ENCODE measurements around the gene USP22.

USP22 gene

GRCh38 chr17:21031756-21032396, 10.9 kb downstream of the USP22 start:
- Histone ChIP-seq H3K79me2 (ENCODE audit: insufficient read depth, low read length) (peaks cover 100% of the 10 kb centered on the region), H3K4me2 (ENCODE audit: low read depth, low read length, poor library complexity, severe bottlenecking) (no peak overlapping the region), H3K9ac (ENCODE audit: low read length) (no peak overlapping the region), H4K20me1 (ENCODE audit: low read depth, low read length) (peaks cover 89% of the 10 kb centered on the region), H3F3A (ENCODE audit: insufficient read depth) (peaks cover 23% of the 10 kb centered on the region), H3K27me3 (ENCODE audit: low read length) (no peaks in the 10 kb centered on the region), H3K9me3 (ENCODE audit: insufficient read depth, low read length) (no peaks in the 10 kb centered on the region), H3K9me2 (replicated peaks; ENCODE audit: insufficient read depth, low read length) (no peaks in the 10 kb centered on the region), H3K27ac (ENCODE audit: low read depth, low read length) (no peak overlapping the region), H3K36me3 (ENCODE audit: low read length) (peaks cover 10% of the 10 kb centered on the region), H2AFZ (ENCODE audit: low read depth, low read length, severe bottlenecking) (no peak overlapping the region), H3K4me3 (ENCODE audit: insufficient read depth, low read length, poor library complexity, severe bottlenecking) (no peak overlapping the region)
- TF ChIP-seq EZH2phosphoT487 (conservative IDR thresholded peaks at IDR 0.05; ENCODE audit: low read length), result no peak

DNA sequence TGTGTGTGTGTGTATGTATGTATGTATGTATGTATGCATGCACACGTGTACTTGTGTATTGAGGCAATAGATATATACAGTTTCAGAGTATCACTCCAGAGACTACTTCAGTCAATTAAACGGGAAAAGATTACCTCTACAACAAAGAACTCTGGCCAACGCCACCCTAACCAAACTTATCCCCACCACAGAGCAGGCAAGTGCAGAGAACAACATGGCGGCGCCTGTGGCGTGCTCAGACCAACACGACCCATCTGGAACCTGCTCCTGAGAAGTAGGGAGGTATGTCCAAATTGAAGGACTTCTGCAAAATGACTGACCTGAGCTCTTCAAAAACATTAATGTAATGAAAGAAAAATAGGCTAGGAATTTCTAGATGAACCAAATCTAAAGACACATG, 12.4 kb downstream of the USP22 start:
- no peak overlapping the region for H3K4me3 ChIP-seq (ENCODE audit: insufficient read depth, low read length, poor library complexity, severe bottlenecking)
- peaks cover 13% of the 10 kb centered on the region for H3K36me3 ChIP-seq (ENCODE audit: low read length)
- no peak for TF ChIP-seq EZH2phosphoT487 (conservative IDR thresholded peaks at IDR 0.05; ENCODE audit: low read length)

GRCh38 chr17:21029515-21029914, 13.3 kb downstream of the USP22 start:
- Histone ChIP-seq H3K9me3 (ENCODE audit: insufficient read depth, low read length) (no peaks in the 10 kb centered on the region), H3F3A (ENCODE audit: insufficient read depth) (peaks cover 21% of the 10 kb centered on the region), H4K20me1 (ENCODE audit: low read depth, low read length) (peaks cover 81% of the 10 kb centered on the region), H3K79me2 (ENCODE audit: insufficient read depth, low read length) (peaks cover 100% of the 10 kb centered on the region), H3K9ac (ENCODE audit: low read length) (no peak overlapping the region), H3K4me3 (ENCODE audit: insufficient read depth, low read length, poor library complexity, severe bottlenecking) (no peak overlapping the region), H3K27ac (ENCODE audit: low read depth, low read length) (no peak overlapping the region), H3K9me2 (replicated peaks; ENCODE audit: insufficient read depth, low read length) (no peaks in the 10 kb centered on the region), H3K27me3 (ENCODE audit: low read length) (no peaks in the 10 kb centered on the region), H2AFZ (ENCODE audit: low read depth, low read length, severe bottlenecking) (no peak overlapping the region), H3K4me2 (ENCODE audit: low read depth, low read length, poor library complexity, severe bottlenecking) (no peak overlapping the region), H3K36me3 (ENCODE audit: low read length) (peaks cover 21% of the 10 kb centered on the region)
- TF ChIP-seq EZH2phosphoT487 (conservative IDR thresholded peaks at IDR 0.05; ENCODE audit: low read length), result no peak
- TF ChIP-seq, protein P1, sequence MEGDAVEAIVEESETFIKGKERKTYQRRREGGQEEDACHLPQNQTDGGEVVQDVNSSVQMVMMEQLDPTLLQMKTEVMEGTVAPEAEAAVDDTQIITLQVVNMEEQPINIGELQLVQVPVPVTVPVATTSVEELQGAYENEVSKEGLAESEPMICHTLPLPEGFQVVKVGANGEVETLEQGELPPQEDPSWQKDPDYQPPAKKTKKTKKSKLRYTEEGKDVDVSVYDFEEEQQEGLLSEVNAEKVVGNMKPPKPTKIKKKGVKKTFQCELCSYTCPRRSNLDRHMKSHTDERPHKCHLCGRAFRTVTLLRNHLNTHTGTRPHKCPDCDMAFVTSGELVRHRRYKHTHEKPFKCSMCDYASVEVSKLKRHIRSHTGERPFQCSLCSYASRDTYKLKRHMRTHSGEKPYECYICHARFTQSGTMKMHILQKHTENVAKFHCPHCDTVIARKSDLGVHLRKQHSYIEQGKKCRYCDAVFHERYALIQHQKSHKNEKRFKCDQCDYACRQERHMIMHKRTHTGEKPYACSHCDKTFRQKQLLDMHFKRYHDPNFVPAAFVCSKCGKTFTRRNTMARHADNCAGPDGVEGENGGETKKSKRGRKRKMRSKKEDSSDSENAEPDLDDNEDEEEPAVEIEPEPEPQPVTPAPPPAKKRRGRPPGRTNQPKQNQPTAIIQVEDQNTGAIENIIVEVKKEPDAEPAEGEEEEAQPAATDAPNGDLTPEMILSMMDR (IDR thresholded peaks at IDR 0.05; ENCODE audit: insufficient read depth, low read length, poor library complexity, severe bottlenecking), result no peak

More for the DNA sequence above, 12.4 kb downstream of the USP22 start:
- Histone ChIP-seq H3K9ac (ENCODE audit: low read length) (no peak overlapping the region), H4K20me1 (ENCODE audit: low read depth, low read length) (peaks cover 83% of the 10 kb centered on the region), H2AFZ (ENCODE audit: low read depth, low read length, severe bottlenecking) (no peak overlapping the region), H3K79me2 (ENCODE audit: insufficient read depth, low read length) (peaks cover 100% of the 10 kb centered on the region), H3K27me3 (ENCODE audit: low read length) (no peaks in the 10 kb centered on the region), H3K27ac (ENCODE audit: low read depth, low read length) (no peak overlapping the region), H3F3A (ENCODE audit: insufficient read depth) (peaks cover 25% of the 10 kb centered on the region), H3K4me2 (ENCODE audit: low read depth, low read length, poor library complexity, severe bottlenecking) (no peak overlapping the region), H3K9me3 (ENCODE audit: insufficient read depth, low read length) (no peaks in the 10 kb centered on the region), H3K9me2 (replicated peaks; ENCODE audit: insufficient read depth, low read length) (no peaks in the 10 kb centered on the region)

GRCh38 chr17:21029036-21029435, 13.8 kb downstream of the USP22 start:
- Histone ChIP-seq H3K4me2 (ENCODE audit: low read depth, low read length, poor library complexity, severe bottlenecking) (no peak overlapping the region), H3F3A (ENCODE audit: insufficient read depth) (peaks cover 20% of the 10 kb centered on the region), H3K36me3 (ENCODE audit: low read length) (peaks cover 25% of the 10 kb centered on the region), H3K9me2 (replicated peaks; ENCODE audit: insufficient read depth, low read length) (no peaks in the 10 kb centered on the region), H3K9me3 (ENCODE audit: insufficient read depth, low read length) (no peaks in the 10 kb centered on the region), H3K9ac (ENCODE audit: low read length) (no peak overlapping the region), H3K27ac (ENCODE audit: low read depth, low read length) (no peak overlapping the region), H3K79me2 (ENCODE audit: insufficient read depth, low read length) (peaks cover 100% of the 10 kb centered on the region), H2AFZ (ENCODE audit: low read depth, low read length, severe bottlenecking) (no peak overlapping the region), H3K4me3 (ENCODE audit: insufficient read depth, low read length, poor library complexity, severe bottlenecking) (no peak overlapping the region), H3K27me3 (ENCODE audit: low read length) (no peaks in the 10 kb centered on the region), H4K20me1 (ENCODE audit: low read depth, low read length) (peaks cover 82% of the 10 kb centered on the region)
- no peak for TF ChIP-seq EZH2phosphoT487 (conservative IDR thresholded peaks at IDR 0.05; ENCODE audit: low read length)
- TF ChIP-seq, protein P1 (IDR thresholded peaks at IDR 0.05; ENCODE audit: insufficient read depth, low read length, poor library complexity, severe bottlenecking), result no peak

Measured in SU-DHL-6 (cell line).